ENCODE data around the gene ANXA9. TPM values are rescaled to one million over a fixed set of nuclear protein-coding genes. Genes with fewer than 3 reads are reported as not detected.

The ANXA9 gene
- total RNA-seq, 1 donor from 2014 or later, result 0.32 TPM

GRCh38 chr1:151010346-151010726 is 28.2 kb downstream of the ANXA9 start:
- Mint-ChIP-seq H3K36me3 (ENCODE audit: low read depth) (peaks cover 7% of the 10 kb centered on the region), H3K4me1 (ENCODE audit: low read depth) (peaks cover 42% of the 10 kb centered on the region), H3K4me3 (ENCODE audit: low read depth) (peak overlapping the region; percentile 15), H3K27me3 (ENCODE audit: low read depth) (no peaks in the 10 kb centered on the region), H3K27ac (no peak overlapping the region), H3K9me3 (no peaks in the 10 kb centered on the region)
- intact Hi-C loops (cut with micrococcal nuclease), result no loop called here
- no peak for DNase-seq (ENCODE audit: low spot score)

- Mint-ChIP-seq H3K4me1 (ENCODE audit: low read depth) (peaks cover 34% of the 10 kb centered on the region), H3K36me3 (ENCODE audit: low read depth) (peaks cover 7% of the 10 kb centered on the region), H3K4me3 (ENCODE audit: low read depth) (no peak overlapping the region), H3K27ac (no peak overlapping the region), H3K27me3 (ENCODE audit: low read depth) (no peaks in the 10 kb centered on the region), H3K9me3 (no peaks in the 10 kb centered on the region)
- DNase-seq (ENCODE audit: low spot score), result no peak
- intact Hi-C loops (cut with micrococcal nuclease), result no loop called here
Measured at GRCh38 chr1:151011154-151011850, 29.2 kb downstream of the ANXA9 start.

GRCh38 chr1:151012684-151013471 is 30.8 kb downstream of the ANXA9 start:
- Mint-ChIP-seq H3K4me1 (ENCODE audit: low read depth) (peaks cover 20% of the 10 kb centered on the region), H3K27ac (no peak overlapping the region), H3K36me3 (ENCODE audit: low read depth) (peaks cover 7% of the 10 kb centered on the region), H3K4me3 (ENCODE audit: low read depth) (no peak overlapping the region), H3K27me3 (ENCODE audit: low read depth) (no peaks in the 10 kb centered on the region), H3K9me3 (no peaks in the 10 kb centered on the region)
- no peak for DNase-seq (ENCODE audit: low spot score)
- intact Hi-C loops (cut with micrococcal nuclease), result no loop called here

- H3K27me3 Mint-ChIP-seq (ENCODE audit: low read depth), result no peaks in the 10 kb centered on the region
- no peak overlapping the region for H3K27ac Mint-ChIP-seq
- intact Hi-C loops (cut with micrococcal nuclease), result no loop called here
- peaks cover 10% of the 10 kb centered on the region for H3K36me3 Mint-ChIP-seq (ENCODE audit: low read depth)
- DNase-seq (ENCODE audit: low spot score), result no peak
- no peaks in the 10 kb centered on the region for H3K9me3 Mint-ChIP-seq
- H3K4me1 Mint-ChIP-seq (ENCODE audit: low read depth), result peaks cover 15% of the 10 kb centered on the region
- no peak overlapping the region for H3K4me3 Mint-ChIP-seq (ENCODE audit: low read depth)
Measured at GRCh38 chr1:151013518-151013917, 31.4 kb downstream of the ANXA9 start.

GRCh38 chr1:151024540-151025146 is 42.6 kb downstream of the ANXA9 start:
- Mint-ChIP-seq H3K27me3 (ENCODE audit: low read depth) (no peaks in the 10 kb centered on the region), H3K4me1 (ENCODE audit: low read depth) (peaks cover 5% of the 10 kb centered on the region), H3K27ac (no peak overlapping the region), H3K4me3 (ENCODE audit: low read depth) (no peak overlapping the region), H3K9me3 (no peaks in the 10 kb centered on the region), H3K36me3 (ENCODE audit: low read depth) (peaks cover 33% of the 10 kb centered on the region)
- DNase-seq (ENCODE audit: low spot score), result peak; percentile 72
- intact Hi-C loops (cut with micrococcal nuclease), result loop anchor here (2.0 kb wide), 1 partner anchor 34 kb away; the partner anchor contains the start of gene CDC42SE1

GRCh38 chr1:151026460-151026859 is 44.4 kb downstream of the ANXA9 start:
- H3K36me3 Mint-ChIP-seq (ENCODE audit: low read depth), result peaks cover 40% of the 10 kb centered on the region
- H3K9me3 Mint-ChIP-seq, result no peaks in the 10 kb centered on the region
- DNase-seq (ENCODE audit: low spot score), result no peak
- no peaks in the 10 kb centered on the region for H3K27me3 Mint-ChIP-seq (ENCODE audit: low read depth)
- H3K27ac Mint-ChIP-seq, result no peak overlapping the region
- intact Hi-C loops (cut with micrococcal nuclease), result no loop called here
- peaks cover 5% of the 10 kb centered on the region for H3K4me1 Mint-ChIP-seq (ENCODE audit: low read depth)
- H3K4me3 Mint-ChIP-seq (ENCODE audit: low read depth), result no peak overlapping the region

GRCh38 chr1:151032164-151032563 is 50.1 kb downstream of the ANXA9 start:
- intact Hi-C loops (cut with micrococcal nuclease), result no loop called here
- no peak for DNase-seq (ENCODE audit: low spot score)
- Mint-ChIP-seq H3K9me3 (no peaks in the 10 kb centered on the region), H3K4me1 (ENCODE audit: low read depth) (no peaks in the 10 kb centered on the region), H3K27me3 (ENCODE audit: low read depth) (no peaks in the 10 kb centered on the region), H3K27ac (no peak overlapping the region), H3K36me3 (ENCODE audit: low read depth) (peaks cover 43% of the 10 kb centered on the region), H3K4me3 (ENCODE audit: low read depth) (no peak overlapping the region)

- Mint-ChIP-seq H3K9me3 (no peaks in the 10 kb centered on the region), H3K4me1 (ENCODE audit: low read depth) (no peaks in the 10 kb centered on the region), H3K27me3 (ENCODE audit: low read depth) (no peaks in the 10 kb centered on the region), H3K36me3 (ENCODE audit: low read depth) (peaks cover 26% of the 10 kb centered on the region), H3K27ac (no peak overlapping the region), H3K4me3 (ENCODE audit: low read depth) (no peak overlapping the region)
- no peak for DNase-seq (ENCODE audit: low spot score)
- intact Hi-C loops (cut with micrococcal nuclease), result no loop called here
Measured at GRCh38 chr1:151035167-151035566, 53.1 kb downstream of the ANXA9 start.

GRCh38 chr1:151036356-151036755 is 54.3 kb downstream of the ANXA9 start, which contains the start of gene BNIPL:
BNIPL (plus strand) TSS chr1:151036586; CDS start chr1:151036726, 140 bp downstream.
- no peak for DNase-seq (ENCODE audit: low spot score)
- H3K4me3 Mint-ChIP-seq (ENCODE audit: low read depth), result no peak within 1 kb of the TSS
- peaks cover 22% of the 10 kb centered on the region for H3K36me3 Mint-ChIP-seq (ENCODE audit: low read depth)
- no peaks in the 10 kb centered on the region for H3K4me1 Mint-ChIP-seq (ENCODE audit: low read depth)
- H3K9me3 Mint-ChIP-seq, result no peaks in the 10 kb centered on the region
- no peaks in the 10 kb centered on the region for H3K27me3 Mint-ChIP-seq (ENCODE audit: low read depth)
- H3K27ac Mint-ChIP-seq, result no peak within 1 kb of the TSS
- intact Hi-C loops (cut with micrococcal nuclease), result no loop called here

- H3K4me3 Mint-ChIP-seq (ENCODE audit: low read depth), result no peak overlapping the region
- H3K27me3 Mint-ChIP-seq (ENCODE audit: low read depth), result no peaks in the 10 kb centered on the region
- H3K36me3 Mint-ChIP-seq (ENCODE audit: low read depth), result peaks cover 19% of the 10 kb centered on the region
- intact Hi-C loops (cut with micrococcal nuclease), result no loop called here
- no peaks in the 10 kb centered on the region for H3K9me3 Mint-ChIP-seq
- H3K27ac Mint-ChIP-seq, result no peak overlapping the region
- H3K4me1 Mint-ChIP-seq (ENCODE audit: low read depth), result no peaks in the 10 kb centered on the region
- no peak for DNase-seq (ENCODE audit: low spot score)
Measured at GRCh38 chr1:151037032-151037431, 54.9 kb downstream of the ANXA9 start.

- intact Hi-C loops (cut with micrococcal nuclease), result no loop called here
- no peak overlapping the region for H3K27ac Mint-ChIP-seq
- no peaks in the 10 kb centered on the region for H3K9me3 Mint-ChIP-seq
- no peaks in the 10 kb centered on the region for H3K27me3 Mint-ChIP-seq (ENCODE audit: low read depth)
- peaks cover 11% of the 10 kb centered on the region for H3K36me3 Mint-ChIP-seq (ENCODE audit: low read depth)
- H3K4me3 Mint-ChIP-seq (ENCODE audit: low read depth), result no peak overlapping the region
- peaks cover 6% of the 10 kb centered on the region for H3K4me1 Mint-ChIP-seq (ENCODE audit: low read depth)
- DNase-seq (ENCODE audit: low spot score), result no peak
Measured at GRCh38 chr1:151039521-151039920, 57.4 kb downstream of the ANXA9 start.

- no peak overlapping the region for H3K4me3 Mint-ChIP-seq (ENCODE audit: low read depth)
- DNase-seq (ENCODE audit: low spot score), result no peak
- H3K36me3 Mint-ChIP-seq (ENCODE audit: low read depth), result peaks cover 2% of the 10 kb centered on the region
- intact Hi-C loops (cut with micrococcal nuclease), result no loop called here
- no peaks in the 10 kb centered on the region for H3K9me3 Mint-ChIP-seq
- no peaks in the 10 kb centered on the region for H3K27me3 Mint-ChIP-seq (ENCODE audit: low read depth)
- peaks cover 8% of the 10 kb centered on the region for H3K4me1 Mint-ChIP-seq (ENCODE audit: low read depth)
- no peak overlapping the region for H3K27ac Mint-ChIP-seq
Measured at GRCh38 chr1:151043163-151043562, 61.1 kb downstream of the ANXA9 start.
